ENCODE measurements around the gene SORCS2. TPM values are rescaled to one million over a fixed set of nuclear protein-coding genes. Genes with fewer than 3 reads are reported as not detected.

SORCS2 gene
- total RNA-seq, 2 donors from 2014 or later = 0.54 to 0.74 TPM

DNA sequence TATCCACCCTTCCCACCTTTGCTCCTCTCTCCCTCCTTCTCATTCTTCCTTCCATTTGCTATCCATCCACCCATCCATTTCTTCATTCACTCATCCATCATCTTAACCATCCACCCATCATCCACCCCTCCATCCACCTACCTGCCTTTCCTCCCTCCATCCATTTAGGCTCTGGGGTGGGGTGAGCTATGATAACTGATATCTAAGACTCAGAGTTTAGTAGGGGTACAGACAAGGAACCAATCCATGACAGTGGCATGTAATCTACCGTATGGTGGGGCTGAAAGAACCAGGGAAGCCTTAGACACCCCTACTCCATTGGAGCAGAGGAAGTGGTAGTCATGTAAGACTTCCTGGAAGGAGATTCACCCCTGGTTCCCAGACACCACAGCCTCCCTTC is 219.2 kb downstream of the SORCS2 start:
- no peak overlapping the region for H3K4me3 ChIP-seq
- no peak for DNase-seq
- no peak overlapping the region for H3K27ac ChIP-seq
- H3K9me3 ChIP-seq = no peaks in the 10 kb centered on the region
- H3K27me3 ChIP-seq = no peaks in the 10 kb centered on the region
- TF ChIP-seq, protein P1, sequence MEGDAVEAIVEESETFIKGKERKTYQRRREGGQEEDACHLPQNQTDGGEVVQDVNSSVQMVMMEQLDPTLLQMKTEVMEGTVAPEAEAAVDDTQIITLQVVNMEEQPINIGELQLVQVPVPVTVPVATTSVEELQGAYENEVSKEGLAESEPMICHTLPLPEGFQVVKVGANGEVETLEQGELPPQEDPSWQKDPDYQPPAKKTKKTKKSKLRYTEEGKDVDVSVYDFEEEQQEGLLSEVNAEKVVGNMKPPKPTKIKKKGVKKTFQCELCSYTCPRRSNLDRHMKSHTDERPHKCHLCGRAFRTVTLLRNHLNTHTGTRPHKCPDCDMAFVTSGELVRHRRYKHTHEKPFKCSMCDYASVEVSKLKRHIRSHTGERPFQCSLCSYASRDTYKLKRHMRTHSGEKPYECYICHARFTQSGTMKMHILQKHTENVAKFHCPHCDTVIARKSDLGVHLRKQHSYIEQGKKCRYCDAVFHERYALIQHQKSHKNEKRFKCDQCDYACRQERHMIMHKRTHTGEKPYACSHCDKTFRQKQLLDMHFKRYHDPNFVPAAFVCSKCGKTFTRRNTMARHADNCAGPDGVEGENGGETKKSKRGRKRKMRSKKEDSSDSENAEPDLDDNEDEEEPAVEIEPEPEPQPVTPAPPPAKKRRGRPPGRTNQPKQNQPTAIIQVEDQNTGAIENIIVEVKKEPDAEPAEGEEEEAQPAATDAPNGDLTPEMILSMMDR (IDR thresholded peaks at IDR 0.05) = no peak
- H3K9ac ChIP-seq (ENCODE audit: low read depth in 2 of 2, low read length in 2 of 2) = no peak overlapping the region
- H3K4me1 ChIP-seq = no peaks in the 10 kb centered on the region
- intact Hi-C loops (cut with DNase I) = no loop called here
- H3K36me3 ChIP-seq = no peaks in the 10 kb centered on the region

DNA sequence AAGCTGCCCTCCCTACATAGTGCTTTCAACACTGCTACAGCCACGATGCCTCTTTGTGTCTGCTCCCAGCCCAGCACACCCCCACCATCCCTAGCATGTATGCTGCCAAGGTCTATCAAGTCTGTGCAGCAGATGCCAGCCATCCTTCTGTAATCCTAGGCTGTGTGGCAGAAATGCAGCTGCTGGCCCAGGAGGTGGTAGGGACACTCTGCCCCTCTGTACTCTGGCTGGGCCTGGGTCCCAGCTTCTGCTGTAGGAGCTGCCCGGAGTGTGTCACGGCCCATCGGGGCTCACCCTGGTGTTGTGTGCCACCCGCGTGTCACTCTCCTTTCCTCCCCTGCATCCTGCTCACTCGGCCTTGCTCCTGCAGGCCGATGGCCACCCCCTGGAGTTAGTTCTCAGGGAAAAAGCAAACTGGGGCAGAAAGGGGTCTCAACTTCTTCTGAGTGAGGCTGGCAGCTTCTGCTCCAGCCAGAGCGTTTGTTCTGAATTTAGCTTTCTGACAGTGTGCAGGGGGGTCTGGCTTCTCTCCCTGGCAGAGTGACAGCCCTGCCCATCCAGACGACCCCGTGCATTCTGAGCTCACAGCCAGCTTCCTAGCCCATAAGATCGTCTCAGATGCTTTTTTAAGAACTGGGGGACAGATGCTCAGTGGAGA is 219.7 kb downstream of the SORCS2 start:
- Histone ChIP-seq H3K27ac (no peak overlapping the region), H3K4me3 (no peak overlapping the region), H3K9me3 (no peaks in the 10 kb centered on the region), H3K4me1 (no peaks in the 10 kb centered on the region), H3K9ac (ENCODE audit: low read depth in 2 of 2, low read length in 2 of 2) (no peak overlapping the region), H3K27me3 (no peaks in the 10 kb centered on the region), H3K36me3 (no peaks in the 10 kb centered on the region)
- intact Hi-C loops (cut with DNase I) = no loop called here
- DNase-seq = no peak
- TF ChIP-seq, protein P1 (IDR thresholded peaks at IDR 0.05) = no peak

DNA sequence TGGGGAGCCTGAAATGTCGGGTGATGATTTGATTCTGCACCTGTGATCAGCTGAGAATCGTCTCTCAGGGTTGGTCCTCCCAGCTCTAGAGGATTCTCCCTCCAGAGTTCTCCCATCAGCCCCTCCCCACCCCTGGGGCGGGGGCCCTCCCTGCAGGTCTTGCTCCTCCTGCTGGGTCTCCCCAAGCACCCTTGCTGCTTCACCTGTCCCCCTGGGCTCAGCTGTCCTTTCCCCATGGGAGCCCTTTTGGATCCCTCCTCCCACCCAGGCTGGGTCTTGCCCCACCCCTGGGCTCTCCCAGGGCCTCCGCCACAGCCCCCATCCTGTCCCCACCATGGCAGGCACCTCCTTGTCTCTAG is 220.2 kb downstream of the SORCS2 start:
- Histone ChIP-seq H3K36me3 (no peaks in the 10 kb centered on the region), H3K27ac (no peak overlapping the region), H3K4me3 (no peak overlapping the region), H3K9ac (ENCODE audit: low read depth in 2 of 2, low read length in 2 of 2) (no peak overlapping the region), H3K4me1 (no peaks in the 10 kb centered on the region), H3K9me3 (no peaks in the 10 kb centered on the region), H3K27me3 (no peaks in the 10 kb centered on the region)
- intact Hi-C loops (cut with DNase I) = no loop called here
- TF ChIP-seq, protein P1 (IDR thresholded peaks at IDR 0.05) = no peak
- no peak for DNase-seq

DNA sequence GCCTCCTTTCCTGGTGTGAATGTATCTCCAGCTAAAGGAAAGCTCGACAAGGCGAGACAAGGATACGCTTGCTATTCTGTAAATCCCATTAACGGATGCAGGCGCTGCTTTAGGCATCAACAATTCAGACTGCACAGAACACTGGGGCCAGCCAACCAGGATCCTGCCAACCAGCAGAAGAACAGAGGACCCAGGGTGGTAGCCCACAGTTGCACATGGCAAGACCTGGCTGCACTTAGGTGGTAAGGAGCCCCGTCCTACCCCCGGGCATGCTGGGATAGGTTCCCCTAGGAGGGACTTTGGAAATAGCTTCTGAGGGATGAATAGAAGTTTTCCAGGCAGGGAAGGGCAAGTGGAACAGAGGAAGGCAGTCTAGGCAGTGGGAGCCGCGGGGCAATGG is 221.7 kb downstream of the SORCS2 start:
- TF ChIP-seq, protein P1 (IDR thresholded peaks at IDR 0.05) = no peak
- no peaks in the 10 kb centered on the region for H3K9me3 ChIP-seq
- H3K27me3 ChIP-seq = no peaks in the 10 kb centered on the region
- H3K27ac ChIP-seq = no peak overlapping the region
- H3K36me3 ChIP-seq = no peaks in the 10 kb centered on the region
- H3K9ac ChIP-seq (ENCODE audit: low read depth in 2 of 2, low read length in 2 of 2) = no peak overlapping the region
- no peak for DNase-seq
- no peaks in the 10 kb centered on the region for H3K4me1 ChIP-seq
- H3K4me3 ChIP-seq = no peak overlapping the region
- intact Hi-C loops (cut with DNase I) = no loop called here

DNA sequence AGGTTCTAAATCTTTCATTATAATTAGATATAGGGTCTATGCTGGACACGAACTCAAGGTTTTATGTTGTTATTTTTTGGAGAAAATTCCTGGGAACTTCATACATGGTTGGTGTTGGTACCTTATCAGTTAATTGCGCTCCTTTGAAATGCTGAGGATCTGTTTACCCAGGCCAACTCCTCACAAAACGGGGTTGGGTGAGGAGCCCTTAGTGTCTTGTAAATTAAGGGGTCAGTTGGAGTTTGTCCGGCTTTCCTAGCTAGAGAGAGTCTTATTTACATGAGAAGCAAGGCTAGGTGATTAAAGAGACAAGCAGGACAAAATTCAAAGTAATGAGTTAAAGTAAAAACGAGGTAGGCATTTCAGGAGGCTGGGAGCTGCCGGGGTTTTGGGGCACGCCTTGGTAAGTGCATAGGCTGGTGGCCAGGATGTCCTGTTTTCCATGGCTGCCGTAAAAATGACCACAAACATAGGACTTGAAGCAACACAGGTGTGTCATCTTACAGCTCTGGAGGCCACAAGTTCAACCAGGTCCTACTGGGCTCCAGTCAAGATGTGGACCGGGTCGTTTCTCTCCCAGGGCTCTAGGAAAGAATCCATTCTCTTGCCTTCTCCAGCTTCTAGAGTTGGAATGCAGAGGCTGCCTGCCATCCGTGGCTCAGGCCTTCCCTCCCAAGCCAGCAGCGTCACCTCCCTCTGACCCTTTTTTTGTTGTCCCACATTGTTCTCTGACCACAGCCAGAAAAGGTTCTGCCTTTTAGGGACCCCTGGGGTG is 222.6 kb downstream of the SORCS2 start:
- no peaks in the 10 kb centered on the region for H3K4me1 ChIP-seq
- no peak for DNase-seq
- H3K9me3 ChIP-seq = no peaks in the 10 kb centered on the region
- TF ChIP-seq, protein P1 (IDR thresholded peaks at IDR 0.05) = no peak
- intact Hi-C loops (cut with DNase I) = no loop called here
- no peak overlapping the region for H3K9ac ChIP-seq (ENCODE audit: low read depth in 2 of 2, low read length in 2 of 2)
- H3K27ac ChIP-seq = no peak overlapping the region
- H3K27me3 ChIP-seq = no peaks in the 10 kb centered on the region
- H3K4me3 ChIP-seq = no peak overlapping the region
- no peaks in the 10 kb centered on the region for H3K36me3 ChIP-seq
